ENCODE data around the gene UBTD1. TPM values are rescaled to one million over a fixed set of nuclear protein-coding genes. Genes with fewer than 3 reads are reported as not detected.

UBTD1 gene
- total and polyA plus RNA-seq, 7 donors: 16.0 to 59.2 (median 39.2) TPM

DNA sequence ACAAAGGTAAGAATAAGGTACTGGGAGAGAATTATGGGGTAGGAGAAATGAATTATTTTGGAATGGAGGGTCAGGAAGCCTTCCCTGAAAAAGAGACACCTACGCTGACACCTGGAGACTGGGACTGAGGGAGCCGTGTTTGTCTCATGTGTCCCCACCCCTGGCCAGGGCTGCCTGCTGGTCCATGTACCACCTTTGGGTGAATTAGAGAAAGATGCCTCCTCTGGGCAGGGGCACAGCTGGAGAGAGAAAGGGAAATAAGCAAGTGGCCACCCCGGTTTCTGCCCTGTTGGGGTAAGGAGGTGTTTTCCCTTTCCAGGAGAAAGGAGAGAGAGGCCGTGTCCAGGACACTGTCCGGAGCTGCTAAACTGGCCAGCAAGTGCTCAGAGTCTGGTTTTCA, 21.8 kb downstream of the UBTD1 start:
- DNase-seq: no peak
- Histone ChIP-seq H3K36me3 (ENCODE audit: insufficient read depth in 1 of 2, low read depth in 1 of 2) (no peaks in the 10 kb centered on the region), H3K9me3 (no peaks in the 10 kb centered on the region), H3K27me3 (ENCODE audit: insufficient read depth in 3 of 3, low read length in 2 of 3) (no peaks in the 10 kb centered on the region), H3K4me1 (peaks cover 50% of the 10 kb centered on the region), H3K4me3 (no peak overlapping the region), H3K27ac (no peak overlapping the region)
- 73 to 91% (median 89%) methylated on average over 4 to 5 of the region's 5 CpGs for WGBS, 3 donors
- no peak for TF ChIP-seq CTCF (IDR thresholded peaks at IDR 0.05)
- no peak for ATAC-seq
- intact Hi-C loops (cut with DNase I): no loop called here

DNA sequence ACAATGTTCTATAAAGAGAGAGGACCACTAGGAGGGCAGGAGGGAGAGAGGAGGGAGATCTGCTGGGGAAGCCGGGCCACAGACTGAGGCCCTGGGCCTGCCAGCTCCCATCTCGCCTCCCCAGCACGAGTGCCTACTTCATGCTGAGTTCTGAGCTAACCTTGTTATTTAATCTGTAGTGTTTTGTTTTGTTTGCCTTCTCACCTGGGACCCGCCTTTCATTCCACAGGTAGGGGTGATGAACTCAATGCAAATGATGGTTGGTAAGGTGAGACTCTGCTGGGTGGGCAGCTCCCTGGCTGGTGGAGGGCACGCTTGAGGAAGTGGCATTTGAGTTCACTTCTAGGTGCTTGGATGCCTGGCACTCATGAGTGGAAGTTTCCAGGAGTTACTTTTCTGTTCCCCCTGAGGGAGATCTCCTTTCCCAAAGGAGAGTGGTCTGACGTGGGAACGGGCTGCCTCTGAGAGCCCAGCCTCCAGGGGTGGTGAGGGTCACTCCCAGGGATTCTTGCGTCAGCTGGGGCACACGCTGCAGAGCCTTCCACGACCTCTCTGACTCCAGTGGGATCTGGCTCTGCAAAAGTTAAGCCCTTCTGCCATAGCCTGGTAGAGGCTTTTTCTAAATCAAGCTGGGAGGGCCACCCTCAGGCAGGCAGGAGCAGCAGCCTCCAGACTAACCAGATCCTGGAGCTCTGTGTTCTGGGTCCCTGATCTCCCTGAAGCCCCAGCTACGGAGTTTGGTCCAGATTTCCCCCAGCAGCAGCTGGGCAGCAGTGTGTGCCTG, 22.4 kb downstream of the UBTD1 start:
- no peak overlapping the region for H3K4me3 ChIP-seq
- peaks cover 46% of the 10 kb centered on the region for H3K4me1 ChIP-seq
- peak overlapping the region; percentile 30 for H3K27ac ChIP-seq
- DNase-seq: no peak
- H3K9me3 ChIP-seq: no peaks in the 10 kb centered on the region
- no peaks in the 10 kb centered on the region for H3K36me3 ChIP-seq (ENCODE audit: insufficient read depth in 1 of 2, low read depth in 1 of 2)
- ATAC-seq: peak; percentile 26 to 56 (median 50)
- intact Hi-C loops (cut with DNase I): no loop called here
- TF ChIP-seq CTCF (IDR thresholded peaks at IDR 0.05): no peak
- no peaks in the 10 kb centered on the region for H3K27me3 ChIP-seq (ENCODE audit: insufficient read depth in 3 of 3, low read length in 2 of 3)
- 69 to 84% (median 75%) methylated on average over 11 of the region's 11 CpGs for WGBS, 3 donors

- DNase-seq (no peak), ATAC-seq (peak in 3 of 4 donors; percentile 42 to 63 (median 59))
- WGBS, 3 donors: 30 to 43% (median 35%) methylated on average over 6 of the region's 6 CpGs
- Histone ChIP-seq H3K36me3 (ENCODE audit: insufficient read depth in 1 of 2, low read depth in 1 of 2) (no peaks in the 10 kb centered on the region), H3K27me3 (ENCODE audit: insufficient read depth in 3 of 3, low read length in 2 of 3) (no peaks in the 10 kb centered on the region), H3K4me3 (no peak overlapping the region), H3K4me1 (peaks cover 42% of the 10 kb centered on the region), H3K27ac (peak overlapping the region; percentile 30), H3K9me3 (no peaks in the 10 kb centered on the region)
- intact Hi-C loops (cut with DNase I): no loop called here
- no peak for TF ChIP-seq CTCF (IDR thresholded peaks at IDR 0.05)
These were observed 23.3 kb downstream of the UBTD1 start for GRCh38 chr10:97522071-97522470.

- Histone ChIP-seq H3K4me1 (peaks cover 35% of the 10 kb centered on the region), H3K36me3 (ENCODE audit: insufficient read depth in 1 of 2, low read depth in 1 of 2) (no peaks in the 10 kb centered on the region), H3K27ac (no peak overlapping the region), H3K4me3 (no peak overlapping the region), H3K27me3 (ENCODE audit: insufficient read depth in 3 of 3, low read length in 2 of 3) (no peaks in the 10 kb centered on the region), H3K9me3 (no peaks in the 10 kb centered on the region)
- ATAC-seq: no peak
- intact Hi-C loops (cut with DNase I): no loop called here
- WGBS, 3 donors: 88 to 94% (median 92%) methylated on average over 8 of the region's 8 CpGs
- TF ChIP-seq CTCF (IDR thresholded peaks at IDR 0.05): no peak
- DNase-seq: no peak
These were observed 24.2 kb downstream of the UBTD1 start for GRCh38 chr10:97522937-97523336.

GRCh38 chr10:97525086-97525485, 26.4 kb downstream of the UBTD1 start:
- Histone ChIP-seq H3K27me3 (ENCODE audit: insufficient read depth in 3 of 3, low read length in 2 of 3) (no peaks in the 10 kb centered on the region), H3K4me3 (no peak overlapping the region), H3K9me3 (no peaks in the 10 kb centered on the region), H3K4me1 (peaks cover 24% of the 10 kb centered on the region), H3K27ac (no peak overlapping the region), H3K36me3 (ENCODE audit: insufficient read depth in 1 of 2, low read depth in 1 of 2) (no peaks in the 10 kb centered on the region)
- intact Hi-C loops (cut with DNase I): no loop called here
- no peak for DNase-seq
- 89 to 93% (median 91%) methylated on average over 5 of the region's 5 CpGs for WGBS, 3 donors
- no peak for ATAC-seq
- TF ChIP-seq CTCF (IDR thresholded peaks at IDR 0.05): no peak

All from psoas muscle (tissue), 8 donors.